MM.1S (cell line): ENCODE measurements around the gene CD44.

ENCODE experiments used
- EZH2phosphoT487 ChIP-seq: fragments of 300-600 bp; sonication (generic); IDR thresholded peaks from 2 replicates; pipeline ENCODE4 v1.6.1; 2018; ENCODE audit warnings: antibody characterized with exemption, low read length
- TF ChIP-seq, protein P1 (sequence below): fragments of 300-600 bp; sonication (generic); IDR thresholded peaks from 2 replicates; pipeline ENCODE4 v1.5.1; 2016; ENCODE audit warnings: antibody characterized with exemption, low read length, mixed read lengths

GRCh38 chr11:35270342-35270741 is 131.4 kb downstream of the CD44 start:
- TF ChIP-seq, protein P1, sequence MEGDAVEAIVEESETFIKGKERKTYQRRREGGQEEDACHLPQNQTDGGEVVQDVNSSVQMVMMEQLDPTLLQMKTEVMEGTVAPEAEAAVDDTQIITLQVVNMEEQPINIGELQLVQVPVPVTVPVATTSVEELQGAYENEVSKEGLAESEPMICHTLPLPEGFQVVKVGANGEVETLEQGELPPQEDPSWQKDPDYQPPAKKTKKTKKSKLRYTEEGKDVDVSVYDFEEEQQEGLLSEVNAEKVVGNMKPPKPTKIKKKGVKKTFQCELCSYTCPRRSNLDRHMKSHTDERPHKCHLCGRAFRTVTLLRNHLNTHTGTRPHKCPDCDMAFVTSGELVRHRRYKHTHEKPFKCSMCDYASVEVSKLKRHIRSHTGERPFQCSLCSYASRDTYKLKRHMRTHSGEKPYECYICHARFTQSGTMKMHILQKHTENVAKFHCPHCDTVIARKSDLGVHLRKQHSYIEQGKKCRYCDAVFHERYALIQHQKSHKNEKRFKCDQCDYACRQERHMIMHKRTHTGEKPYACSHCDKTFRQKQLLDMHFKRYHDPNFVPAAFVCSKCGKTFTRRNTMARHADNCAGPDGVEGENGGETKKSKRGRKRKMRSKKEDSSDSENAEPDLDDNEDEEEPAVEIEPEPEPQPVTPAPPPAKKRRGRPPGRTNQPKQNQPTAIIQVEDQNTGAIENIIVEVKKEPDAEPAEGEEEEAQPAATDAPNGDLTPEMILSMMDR: no peak
- TF ChIP-seq EZH2phosphoT487: no peak
